Prostate gland (tissue), 2 donors: ENCODE data around the gene MTMR3.

Experiments used
- CTCF ChIP-seq, 4 experiments: fragments of 200-600 bp in 2 of 4; fragments of 450-650 bp in 2 of 4; sonication (generic) in 2 of 4; IDR thresholded peaks; 1 replicate in 3 of 4; 2 replicates in 1 of 4; pipeline ENCODE4 v1.5.1; 2016 to 2019; ENCODE audit warnings: antibody characterized with exemption in 4 of 4, mild to moderate bottlenecking in 2 of 4, moderate library complexity in 2 of 4
- POLR2A ChIP-seq: fragments of 450-650 bp; IDR thresholded peaks from one replicate; pipeline ENCODE4 v1.6.1; 2016; ENCODE audit warnings: antibody characterized with exemption, mild to moderate bottlenecking
- POLR2AphosphoS5 ChIP-seq: sonication (generic); formaldehyde crosslinking; IDR thresholded peaks from one replicate; pipeline ENCODE4 v1.6.1; 2017; ENCODE audit warnings: antibody characterized with exemption

- no peak for TF ChIP-seq CTCF (IDR thresholded peaks at IDR 0.05)
- no peak for TF ChIP-seq POLR2AphosphoS5
- TF ChIP-seq POLR2A, result no peak
Measured at GRCh38 chr22:30028731-30029130, 145.8 kb downstream of the MTMR3 start.
